Spleen (tissue), 11 donors: Measurements from ENCODE around the gene RTN4IP1. TPM values are rescaled to one million over a fixed set of nuclear protein-coding genes. Genes with fewer than 3 reads are reported as not detected.
"Not testable (repeated sequence)": the region's sequence is repeated elsewhere in the genome, so short reads cannot be mapped to it uniquely, and the experiment has no call there.

Experiments
- DNase-seq: peaks from one replicate; pipeline ENCODE4 v3.0.0-alpha.2; 2020
- H3K27ac ChIP-seq, 8 donors: fragments of 200-600 bp; sonication (generic) in 7 of 8; 1 replicate in 4 of 8; 2 replicates in 4 of 8; pipeline versions ENCODE4 v1.5.0 to v1.8.0; 2016 to 2021; ENCODE audit warnings: inconsistent platforms in 4 of 8, mild to moderate bottlenecking in 4 of 8, moderate library complexity in 1 of 8
- H3K27me3 ChIP-seq, 7 donors: fragments of 200-600 bp; sonication (generic) in 6 of 7; replicated peaks in 1 of 7; 1 replicate in 4 of 7; 2 replicates in 3 of 7; pipeline versions ENCODE4 v1.5.0 to v1.8.0; 2016 to 2021; ENCODE audit warnings: inconsistent platforms in 3 of 7, mild to moderate bottlenecking in 1 of 7
- H3K36me3 ChIP-seq, 6 donors: fragments of 200-600 bp; sonication (generic) in 5 of 6; 1 replicate in 4 of 6; 2 replicates in 2 of 6; pipeline versions ENCODE4 v1.5.0 to v1.8.0; 2016 to 2021; ENCODE audit warnings: inconsistent platforms in 2 of 6
- H3K4me1 ChIP-seq, 6 donors: fragments of 200-600 bp; sonication (generic) in 5 of 6; 1 replicate in 3 of 6; 2 replicates in 3 of 6; pipeline versions ENCODE4 v1.5.0 to v1.8.0; 2016 to 2021; ENCODE audit warnings: inconsistent platforms in 3 of 6
- H3K4me3 ChIP-seq, 8 donors: fragments of 200-600 bp; sonication (generic) in 7 of 8; 1 replicate in 4 of 8; 2 replicates in 4 of 8; pipeline versions ENCODE4 v1.5.0 to v1.8.0; 2016 to 2021; ENCODE audit warnings: inconsistent platforms in 4 of 8, mild to moderate bottlenecking in 4 of 8, moderate library complexity in 2 of 8
- H3K9me3 ChIP-seq, 8 donors: fragments of 200-600 bp; sonication (generic) in 7 of 8; 1 replicate in 4 of 8; 2 replicates in 4 of 8; pipeline versions ENCODE4 v1.5.0 to v1.8.0; 2016 to 2021; ENCODE audit warnings: inconsistent platforms in 4 of 8
- CTCF ChIP-seq, 11 experiments: fragments of 200-600 bp in 7 of 11; fragments of 450-650 bp in 4 of 11; sonication (generic) in 4 of 11; IDR thresholded peaks in 8 of 11; conservative IDR thresholded peaks in 3 of 11; 1 replicate in 7 of 11; 2 replicates in 4 of 11; pipeline versions ENCODE4 v1.4.0 to v1.8.0; 2016 to 2021; ENCODE audit warnings: antibody characterized with exemption in 11 of 11, inconsistent platforms in 4 of 11, mild to moderate bottlenecking in 1 of 11
- POLR2A ChIP-seq, 3 donors: fragments of 450-650 bp; IDR thresholded peaks; one replicate each; pipeline ENCODE4 v1.5.1; 2017; ENCODE audit warnings: antibody characterized with exemption in 3 of 3, mild to moderate bottlenecking in 1 of 3
- POLR2AphosphoS5 ChIP-seq, 3 donors: sonication (generic); formaldehyde crosslinking; IDR thresholded peaks; one replicate each; pipeline ENCODE4 v1.5.1; 2017; ENCODE audit warnings: antibody characterized with exemption in 3 of 3
- WGBS, 5 donors: extraction: QIAGEN DNeasy Blood & Tissue Kit in 3 of 5; methylation state at CpG; one replicate each; pipeline versions ENCODE4 v1.1.5 to v1.1.7; 2013 to 2018; 5-methylcytosine and 5-hydroxymethylcytosine counted together
- intact Hi-C: fragments of 100-400 bp; cut with DNase I; formaldehyde crosslinking; loops from one replicate; pipeline ENCODE4 v1.15.0; 2023; ENCODE audit warnings: low total_unique reads
- polyA plus RNA-seq, 3 donors: library from polyadenylated mRNA; stranded (reverse); fragments of 200-250 nt; gene quantifications; one replicate each; pipeline ENCODE4 v1.2.1, GENCODE V29; 2013
- total RNA-seq, 7 donors: library from RNA; depleted of rRNA in 3 of 7; stranded (reverse); fragments of >200 nt in 3 of 7; fragmentation: NEBNext Ultra II Directional in 4 of 7; extraction: Animal tissue kit (Norgen Biotek cat#: 25700) in 4 of 7; gene quantifications; one replicate each; pipeline versions ENCODE4 v1.1.0 to v1.2.1, GENCODE V29; 2016 to 2021
- donor health status: healthy with polysubstance abuse.
- donor health status: DM: no; HTN: no; CAD: no; lungs with moderate emphysema.
- donor health status: DM: no; HTN: no; CAD: no.
- donor health status: Bipolar disorder and iron deficiency.
- donor health status: healthy.
- donor health status: DM: no; HTN: no; CAD: no.
- donor health status: DM: yes; HTN: yes; CAD: no.

RTN4IP1 gene
- total and polyA plus RNA-seq, 10 donors: 3.9 to 9.1 (median 6.6) TPM

GRCh38 chr6:106629859-106630163 is 513 bp upstream of the RTN4IP1 start:
- Histone ChIP-seq H3K9me3 (no peaks in the 10 kb centered on the region), H3K36me3 (no peaks in the 10 kb centered on the region), H3K27ac (peak overlapping the region; percentile 82 to 92 (median 88)), H3K27me3 (no peaks in the 10 kb centered on the region), H3K4me3 (peak overlapping the region; percentile 80 to 99 (median 91)), H3K4me1 (peaks cover 7 to 80% (median 51%) of the 10 kb centered on the region in 6 donors)
- no peak for DNase-seq
- TF ChIP-seq POLR2AphosphoS5 (IDR thresholded peaks at IDR 0.05) (no peak), POLR2A (IDR thresholded peaks at IDR 0.05) (no peak), CTCF (IDR thresholded peaks at IDR 0.05 in 8 of 11, conservative IDR thresholded peaks at IDR 0.05 in 3 of 11) (no peak)
- 0 to 4% (median 1%) methylated on average over 9 to 14 of the region's 14 CpGs for WGBS, 5 donors
- intact Hi-C loops: no loop called here

DNA sequence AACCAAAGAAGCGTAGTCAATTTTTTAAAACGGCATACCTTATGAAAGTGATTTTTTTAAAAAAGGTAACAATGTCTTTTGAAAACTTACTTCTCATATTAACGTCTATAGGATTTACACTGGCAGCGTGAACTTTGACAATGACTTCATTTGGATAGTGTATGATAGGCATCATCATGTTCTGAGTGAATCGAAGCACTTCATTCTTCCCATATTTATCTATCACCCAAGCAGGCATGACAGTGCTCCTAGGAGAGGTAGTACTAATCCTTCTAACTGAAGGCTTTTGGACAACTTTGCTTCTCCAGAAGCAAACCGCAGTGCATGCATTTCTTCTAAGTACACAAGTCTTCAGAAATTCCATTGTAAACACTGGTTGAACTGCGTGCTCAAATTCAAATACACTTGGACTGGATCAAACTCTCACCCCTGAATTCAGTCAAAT is 618 bp downstream of the RTN4IP1 start:
- 19 to 29% (median 25%) methylated on average over 7 of the region's 7 CpGs for WGBS, 5 donors
- intact Hi-C loops: no loop called here
- TF ChIP-seq CTCF (IDR thresholded peaks at IDR 0.05 in 8 of 11, conservative IDR thresholded peaks at IDR 0.05 in 3 of 11) (no peak), POLR2A (IDR thresholded peaks at IDR 0.05) (no peak), POLR2AphosphoS5 (IDR thresholded peaks at IDR 0.05) (no peak)
- no peaks in the 10 kb centered on the region for H3K9me3 ChIP-seq
- H3K36me3 ChIP-seq: no peaks in the 10 kb centered on the region
- no peak for DNase-seq
- H3K4me3 ChIP-seq: peak overlapping the region; percentile 80 to 99 (median 91)
- peaks cover 7 to 73% (median 50%) of the 10 kb centered on the region in 6 donors for H3K4me1 ChIP-seq
- H3K27ac ChIP-seq: peak overlapping the region; percentile 82 to 92 (median 88)
- no peaks in the 10 kb centered on the region for H3K27me3 ChIP-seq

- peaks cover 7 to 69% (median 46%) of the 10 kb centered on the region in 6 donors for H3K4me1 ChIP-seq
- 91 to 95% (median 94%) methylated on average over 16 of the region's 16 CpGs for WGBS, 5 donors
- H3K36me3 ChIP-seq, intact Hi-C loops, DNase-seq, H3K27me3 ChIP-seq, H3K9me3 ChIP-seq: not testable (repeated sequence)
- H3K4me3 ChIP-seq: peak overlapping the region in 2 of 8 donors; percentile 87 to 99
- H3K27ac ChIP-seq: peak overlapping the region in 5 of 8 donors; percentile 88 to 92 (median 88)
Measured at GRCh38 chr6:106627760-106628159, 1.5 kb downstream of the RTN4IP1 start.

GRCh38 chr6:106626485-106626884 is 2.8 kb downstream of the RTN4IP1 start:
- 42 to 55% (median 53%) methylated on average over 2 of the region's 2 CpGs for WGBS, 5 donors
- TF ChIP-seq POLR2A (IDR thresholded peaks at IDR 0.05): no peak
- no peak for TF ChIP-seq CTCF (IDR thresholded peaks at IDR 0.05 in 8 of 11, conservative IDR thresholded peaks at IDR 0.05 in 3 of 11)
- no peak for TF ChIP-seq POLR2AphosphoS5 (IDR thresholded peaks at IDR 0.05)
- Histone ChIP-seq H3K4me1 (peaks cover 7 to 59% (median 40%) of the 10 kb centered on the region in 6 donors), H3K36me3 (peaks cover 0 to 10% (median 3%) of the 10 kb centered on the region in 6 donors), H3K27ac (peak overlapping the region in 1 of 8 donors; percentile 22), H3K4me3 (no peak overlapping the region), H3K27me3 (no peaks in the 10 kb centered on the region), H3K9me3 (no peaks in the 10 kb centered on the region)
- DNase-seq: no peak
- intact Hi-C loops: no loop called here

GRCh38 chr6:106623039-106623438 is 6.3 kb downstream of the RTN4IP1 start:
- 79 to 91% (median 85%) methylated on average over 1 of the region's 1 CpG for WGBS, 5 donors
- H3K9me3 ChIP-seq: no peaks in the 10 kb centered on the region
- peaks cover 0 to 30% (median 16%) of the 10 kb centered on the region in 6 donors for H3K4me1 ChIP-seq
- intact Hi-C loops: no loop called here
- peaks cover 0 to 39% (median 7%) of the 10 kb centered on the region in 6 donors for H3K36me3 ChIP-seq
- no peak overlapping the region for H3K4me3 ChIP-seq
- DNase-seq: no peak
- no peak overlapping the region for H3K27ac ChIP-seq
- TF ChIP-seq CTCF (IDR thresholded peaks at IDR 0.05 in 8 of 11, conservative IDR thresholded peaks at IDR 0.05 in 3 of 11) (no peak), POLR2AphosphoS5 (IDR thresholded peaks at IDR 0.05) (no peak), POLR2A (IDR thresholded peaks at IDR 0.05) (no peak)
- H3K27me3 ChIP-seq: no peaks in the 10 kb centered on the region
